KOPT-K1 (cell line): Measurements from ENCODE around the gene ATP7A.
"Not testable (repeated sequence)": the region's sequence is repeated elsewhere in the genome, so short reads cannot be mapped to it uniquely, and the experiment has no call there.

Experiments
- H3K27ac ChIP-seq: fragments of 200-600 bp; sonication (generic); 2 replicates; pipeline ENCODE4 v1.5.1; 2016; ENCODE audit warnings: antibody characterized with exemption, mild to moderate bottlenecking, low read depth, low read length; ENCODE audit not compliant: poor library complexity, severe bottlenecking
- H3K36me3 ChIP-seq: fragments of 200-600 bp; sonication (generic); 2 replicates; pipeline ENCODE4 v1.5.1; 2017; ENCODE audit warnings: antibody characterized with exemption, mild to moderate bottlenecking, low read length, moderate library complexity; ENCODE audit not compliant: insufficient read depth
- H3K9me3 ChIP-seq: fragments of 200-600 bp; sonication (generic); 2 replicates; pipeline ENCODE4 v1.5.1; 2017; ENCODE audit warnings: antibody characterized with exemption, low read length, mild to moderate bottlenecking; ENCODE audit not compliant: insufficient read depth, poor library complexity, severe bottlenecking

ATP7A gene

GRCh38 chrX:77910108-77910840, at the start of gene ATP7A:
TSS of gene ATP7A (plus strand) at chrX:77910693. CDS start at chrX:77971642, 60,949 bp downstream.
- H3K36me3 ChIP-seq = peaks cover 14% of the 10 kb centered on the region; the same call in 1 of the 2 replicates
- H3K9me3 ChIP-seq = no peaks in the 10 kb centered on the region
- peak within 1 kb of the TSS; percentile 80 for H3K27ac ChIP-seq

DNA sequence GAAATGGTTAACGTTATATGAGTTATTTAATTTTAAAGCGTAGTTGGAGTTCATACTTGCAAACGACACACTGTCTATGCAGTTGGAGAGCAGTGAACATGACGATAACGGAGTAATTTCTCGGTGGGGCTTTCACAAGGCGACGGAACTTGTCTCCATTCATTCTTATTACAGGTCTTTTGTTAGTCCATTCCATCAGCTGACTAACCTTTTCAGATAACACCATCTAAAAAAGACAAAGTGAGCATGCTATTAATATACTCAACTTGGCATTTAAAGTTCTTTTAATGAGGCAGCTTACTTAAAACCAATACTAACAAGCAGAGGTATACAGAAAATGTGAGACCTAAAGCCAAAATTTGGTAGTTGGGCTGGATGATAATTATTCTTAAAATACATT, 35.1 kb upstream of the ATP7A start:
- peaks cover 36% of the 10 kb centered on the region for H3K36me3 ChIP-seq
- no peak overlapping the region for H3K27ac ChIP-seq
- no peaks in the 10 kb centered on the region for H3K9me3 ChIP-seq

- H3K27ac ChIP-seq, H3K36me3 ChIP-seq, H3K9me3 ChIP-seq: not testable (repeated sequence)
These were observed 29.1 kb upstream of the ATP7A start for GRCh38 chrX:77881418-77881817.

GRCh38 chrX:77892887-77893286, 17.6 kb upstream of the ATP7A start:
- Histone ChIP-seq H3K9me3 (no peaks in the 10 kb centered on the region), H3K36me3 (0 out of 2 replicates have a peak, but pooled peaks cover 6% of the 10 kb centered on the region), H3K27ac (no peak overlapping the region)

- H3K36me3 ChIP-seq = 0 out of 2 replicates have a peak, but pooled peaks cover 6% of the 10 kb centered on the region
- H3K27ac ChIP-seq = no peak overlapping the region
- no peaks in the 10 kb centered on the region for H3K9me3 ChIP-seq
These were observed 16.8 kb upstream of the ATP7A start for GRCh38 chrX:77893713-77894112.

DNA sequence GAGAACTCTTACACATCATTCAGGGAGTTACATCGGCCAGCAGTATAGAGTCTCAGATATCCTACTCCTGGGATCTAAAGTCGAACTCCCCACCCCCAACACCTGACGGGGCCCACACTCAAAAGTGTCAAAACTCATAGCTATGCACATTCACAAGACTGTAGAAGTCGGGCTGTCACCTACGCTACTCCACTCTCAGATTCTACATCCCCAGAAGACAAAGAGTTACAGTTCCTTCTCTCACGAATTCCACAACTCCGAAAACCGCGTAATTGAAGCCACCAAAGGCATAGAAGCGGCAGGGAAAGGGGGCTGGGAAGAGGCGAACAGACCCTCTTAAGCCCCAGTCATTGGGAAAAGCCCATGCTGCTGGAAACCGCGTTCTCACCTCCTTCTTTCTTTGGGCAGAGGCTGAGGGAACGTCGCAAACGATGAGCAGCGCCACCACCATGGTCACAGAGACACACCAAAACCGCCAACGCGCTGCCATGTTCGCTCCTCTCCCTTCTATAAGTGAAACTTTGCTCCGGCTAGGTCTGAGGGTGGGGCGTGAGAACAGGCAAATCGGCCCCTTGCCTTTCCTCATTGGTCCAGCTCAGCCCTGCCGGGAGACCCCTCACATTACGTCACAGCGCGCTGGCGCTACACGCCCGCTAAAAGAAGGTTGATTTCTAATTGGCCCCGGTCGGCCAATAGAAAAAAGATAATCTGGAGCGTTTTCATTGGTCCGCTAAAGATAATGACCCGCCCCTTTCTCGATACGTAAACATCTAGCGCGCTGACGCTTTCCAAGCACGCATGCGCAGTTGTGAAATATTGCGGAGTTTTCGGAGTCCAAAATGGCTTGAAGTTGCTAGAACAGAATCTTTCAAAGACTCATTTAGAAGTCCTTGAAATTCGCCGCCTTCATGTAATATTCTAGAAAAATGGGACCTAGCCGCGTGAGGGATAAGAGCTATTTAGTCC, 15.3 kb upstream of the ATP7A start, which contains the start of gene MAGT1:
MAGT1 (minus strand) TSS at position 515 of the 966 bp plus-strand sequence; CDS start at position 490, 25 bp downstream.
- H3K9me3 ChIP-seq = no peaks in the 10 kb centered on the region
- peak within 1 kb of the TSS; percentile 82 for H3K27ac ChIP-seq

GRCh38 chrX:77899081-77899828, 11.2 kb upstream of the ATP7A start, which contains the start of gene COX7B:
TSS of gene COX7B (plus strand) at chrX:77899468. CDS start at chrX:77899554, 86 bp downstream.
- Histone ChIP-seq H3K36me3 (peaks cover 29% of the 10 kb centered on the region), H3K9me3 (no peaks in the 10 kb centered on the region), H3K27ac (peak within 1 kb of the TSS; percentile 90)

More for the DNA sequence above, 15.3 kb upstream of the ATP7A start, which contains the start of gene MAGT1:
- H3K36me3 ChIP-seq = 0 out of 2 replicates have a peak, but pooled peaks cover 6% of the 10 kb centered on the region

- Histone ChIP-seq H3K9me3 (no peaks in the 10 kb centered on the region), H3K36me3 (peaks cover 40% of the 10 kb centered on the region), H3K27ac (peak overlapping the region; percentile 90)
These were observed 9.8 kb upstream of the ATP7A start for GRCh38 chrX:77900688-77901087.

GRCh38 chrX:77901506-77901905, 9.0 kb upstream of the ATP7A start:
- Histone ChIP-seq H3K9me3 (no peaks in the 10 kb centered on the region), H3K27ac (no peak overlapping the region), H3K36me3 (peaks cover 48% of the 10 kb centered on the region)

DNA sequence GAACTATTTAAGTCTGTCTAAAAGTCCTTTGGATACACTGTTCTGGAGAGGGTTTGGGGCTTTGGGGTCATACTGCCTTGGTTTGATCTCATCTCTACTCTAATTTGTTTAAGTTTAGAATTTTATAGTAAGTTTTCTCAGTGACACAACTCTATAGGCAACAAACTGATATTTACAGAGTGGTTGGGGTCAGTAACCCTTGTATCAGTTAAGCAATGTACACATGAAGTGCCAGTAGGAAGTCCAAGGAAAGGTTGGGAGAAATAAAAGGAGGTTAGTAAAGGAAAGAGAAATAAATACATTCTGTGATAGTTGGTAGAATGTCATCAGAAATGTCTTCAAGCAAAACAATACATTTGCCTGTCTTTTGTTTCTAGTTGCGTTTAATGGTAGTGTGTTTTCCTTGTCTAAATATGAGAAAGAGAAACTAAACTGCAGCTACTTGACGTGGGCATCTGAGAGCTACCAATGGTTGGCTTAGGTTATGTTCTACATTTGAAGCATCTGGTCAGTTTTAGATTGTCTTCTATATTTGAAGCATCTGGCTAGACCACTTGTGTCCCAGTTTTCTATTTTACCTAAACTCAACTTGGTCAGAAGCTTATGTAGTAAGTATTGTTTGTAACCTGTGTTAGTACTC, 6.9 kb downstream of the ATP7A start:
- Histone ChIP-seq H3K27ac (peak overlapping the region; percentile 49), H3K36me3 (no peaks in the 10 kb centered on the region), H3K9me3 (no peaks in the 10 kb centered on the region)

- Histone ChIP-seq H3K9me3 (no peaks in the 10 kb centered on the region), H3K36me3 (no peaks in the 10 kb centered on the region), H3K27ac (no peak overlapping the region)
These were observed 8.1 kb downstream of the ATP7A start for GRCh38 chrX:77918568-77918967.

GRCh38 chrX:77919370-77919769, 8.9 kb downstream of the ATP7A start:
- H3K36me3 ChIP-seq, H3K9me3 ChIP-seq, H3K27ac ChIP-seq: not testable (repeated sequence)

GRCh38 chrX:77922787-77923186, 12.3 kb downstream of the ATP7A start:
- no peak overlapping the region for H3K27ac ChIP-seq
- H3K9me3 ChIP-seq = no peaks in the 10 kb centered on the region
- no peaks in the 10 kb centered on the region for H3K36me3 ChIP-seq

DNA sequence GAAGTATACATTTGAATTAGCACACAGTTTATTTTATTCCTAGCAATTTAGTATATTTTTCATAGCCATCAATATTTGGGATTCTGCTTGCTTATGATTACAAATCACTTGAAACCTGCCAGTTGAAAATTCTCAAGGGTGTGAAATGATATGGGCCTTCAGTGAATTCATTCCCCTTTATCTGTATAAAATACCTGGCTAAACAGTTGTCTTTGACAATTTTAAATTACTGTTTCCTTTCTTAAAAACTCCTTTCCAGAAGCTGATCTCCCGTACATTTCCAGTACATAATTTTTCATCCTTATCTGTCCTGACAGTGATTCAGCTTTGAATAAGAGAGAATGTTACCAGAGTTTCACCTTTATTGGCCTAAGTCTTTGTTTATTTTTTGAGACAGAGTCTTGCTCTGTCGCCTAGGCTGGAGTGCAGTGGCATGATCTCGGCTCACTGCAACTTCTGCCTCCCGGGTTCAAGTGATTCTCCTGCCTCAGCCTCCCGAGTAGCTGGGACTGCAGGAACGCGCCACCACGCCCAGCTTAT, 13.9 kb downstream of the ATP7A start:
- no peak overlapping the region for H3K27ac ChIP-seq
- no peaks in the 10 kb centered on the region for H3K36me3 ChIP-seq
- no peaks in the 10 kb centered on the region for H3K9me3 ChIP-seq
